ENCODE data around the gene DEFB132.
A peak's percentile ranks its signal among the peaks of the same experiment; 100 is the strongest.

DEFB132 gene

GRCh38 chr20:259981-260380 is 2.5 kb downstream of the DEFB132 start:
- H3K4me3 ChIP-seq (ENCODE audit: low read depth, low read length), result no peak overlapping the region

GRCh38 chr20:263701-264100 is 6.2 kb downstream of the DEFB132 start:
- H3K4me3 ChIP-seq (ENCODE audit: low read depth, low read length), result no peak overlapping the region

GRCh38 chr20:266596-267562 is 9.4 kb downstream of the DEFB132 start:
- peak overlapping the region; percentile 27 for H3K4me3 ChIP-seq (ENCODE audit: low read depth, low read length)

- H3K4me3 ChIP-seq (ENCODE audit: low read depth, low read length), result no peak overlapping the region
These were observed 13.0 kb downstream of the DEFB132 start for GRCh38 chr20:270517-270916.

- H3K4me3 ChIP-seq (ENCODE audit: low read depth, low read length), result no peak overlapping the region
These were observed 13.5 kb downstream of the DEFB132 start for GRCh38 chr20:271069-271468.

- no peak overlapping the region for H3K4me3 ChIP-seq (ENCODE audit: low read depth, low read length)
These were observed 14.0 kb downstream of the DEFB132 start for GRCh38 chr20:271528-271927.

- H3K4me3 ChIP-seq (ENCODE audit: low read depth, low read length), result no peak overlapping the region
These were observed 15.2 kb downstream of the DEFB132 start for GRCh38 chr20:272718-273117.

GRCh38 chr20:273884-274283 is 16.4 kb downstream of the DEFB132 start:
- no peak overlapping the region for H3K4me3 ChIP-seq (ENCODE audit: low read depth, low read length)

- no peak overlapping the region for H3K4me3 ChIP-seq (ENCODE audit: low read depth, low read length)
These were observed 18.3 kb downstream of the DEFB132 start for GRCh38 chr20:275791-276190.

GRCh38 chr20:276620-277495 is 19.3 kb downstream of the DEFB132 start:
- H3K4me3 ChIP-seq (ENCODE audit: low read depth, low read length), result no peak overlapping the region

GRCh38 chr20:277496-277781 is 19.9 kb downstream of the DEFB132 start:
- H3K4me3 ChIP-seq (ENCODE audit: low read depth, low read length), result no peak overlapping the region

- peak overlapping the region; percentile 13 for H3K4me3 ChIP-seq (ENCODE audit: low read depth, low read length)
These were observed 20.7 kb downstream of the DEFB132 start for GRCh38 chr20:278181-278580.

GRCh38 chr20:278607-279571 is 21.4 kb downstream of the DEFB132 start:
- H3K4me3 ChIP-seq (ENCODE audit: low read depth, low read length), result peak overlapping the region; percentile 13

GRCh38 chr20:284172-284571 is 26.6 kb downstream of the DEFB132 start:
- no peak overlapping the region for H3K4me3 ChIP-seq (ENCODE audit: low read depth, low read length)

- H3K4me3 ChIP-seq (ENCODE audit: low read depth, low read length), result no peak overlapping the region
These were observed 29.0 kb downstream of the DEFB132 start for GRCh38 chr20:286508-286907.

- no peak overlapping the region for H3K4me3 ChIP-seq (ENCODE audit: low read depth, low read length)
These were observed 31.6 kb downstream of the DEFB132 start for GRCh38 chr20:288956-289692.

GRCh38 chr20:289693-290083 is 32.2 kb downstream of the DEFB132 start:
- peak overlapping the region; percentile 73 for H3K4me3 ChIP-seq (ENCODE audit: low read depth, low read length)

- H3K4me3 ChIP-seq (ENCODE audit: low read depth, low read length), result peak within 1 kb of the TSS; percentile 73
These were observed 32.7 kb downstream of the DEFB132 start, which contains the start of gene C20orf96 for GRCh38 chr20:290084-290831. Gene C20orf96 (minus strand): TSS chr20:290750. CDS start chr20:290610, 140 bp downstream.

- H3K4me3 ChIP-seq (ENCODE audit: low read depth, low read length), result no peak overlapping the region
These were observed 37.1 kb downstream of the DEFB132 start for GRCh38 chr20:294602-295001.

Data from iPS-11a (cell line).